ENCODE data around the gene SDK1. TPM values are rescaled to one million over a fixed set of nuclear protein-coding genes. Genes with fewer than 3 reads are reported as not detected.

Gene SDK1
- total and polyA plus RNA-seq, 2 experiments from 2014 or later = 2.1 to 10.0 TPM

DNA sequence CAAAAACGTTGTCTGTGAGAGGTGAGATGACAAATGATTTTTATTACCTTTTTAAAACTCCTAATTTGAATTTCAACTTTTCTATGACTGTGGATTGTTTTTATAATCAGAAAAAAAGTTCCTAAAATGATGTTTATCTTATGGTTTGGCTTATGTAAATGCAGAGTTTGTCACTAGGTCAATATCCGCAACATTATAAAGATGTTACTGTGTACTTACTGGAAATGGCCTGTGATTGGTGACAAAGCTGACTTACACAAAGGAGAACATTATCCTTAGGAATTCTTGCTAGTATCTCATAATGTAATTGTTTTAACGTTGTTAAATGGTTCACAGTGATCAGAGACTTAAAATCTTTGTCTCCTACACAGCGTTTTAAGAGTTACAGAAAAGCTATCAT lies 79.0 kb downstream of the SDK1 start (continued):
- TF ChIP-seq REST (IDR thresholded peaks at IDR 0.05; ENCODE audit: unreplicated experiment) (no peak), CTCF (conservative IDR thresholded peaks at IDR 0.05; ENCODE audit: low read depth in 2 of 2) (no peak), CREB1 (CRISPR knock-in tag; IDR thresholded peaks at IDR 0.05; ENCODE audit: low read depth) (no peak), EZH2phosphoT487 (IDR thresholded peaks at IDR 0.05; ENCODE audit: unreplicated experiment) (no peak), POLR2AphosphoS5 (IDR thresholded peaks at IDR 0.05; ENCODE audit: low read depth) (no peak), JUNB (IDR thresholded peaks at IDR 0.05; ENCODE audit: unreplicated experiment) (no peak), ZNF331 (CRISPR knock-in tag; IDR thresholded peaks at IDR 0.05; ENCODE audit: low read depth) (no peak), ETS1 (IDR thresholded peaks at IDR 0.05) (no peak), ZNF114 (CRISPR knock-in tag; IDR thresholded peaks at IDR 0.05) (no peak), EZH2 (IDR thresholded peaks at IDR 0.05; ENCODE audit: low read depth, unreplicated experiment) (no peak), STAT1 (IDR thresholded peaks at IDR 0.05; ENCODE audit: unreplicated experiment) (no peak)

- Histone ChIP-seq H2AFZ (peak overlapping the region; percentile 23; the same call in 1 of the 2 replicates), H4K20me1 (replicated peaks; ENCODE audit: insufficient read depth) (no peaks in the 10 kb centered on the region), H3K36me3 (ENCODE audit: insufficient read depth) (no peaks in the 10 kb centered on the region), H3K27me3 (ENCODE audit: insufficient read depth) (no peaks in the 10 kb centered on the region), H3K79me2 (replicated peaks; ENCODE audit: insufficient read depth) (no peaks in the 10 kb centered on the region), H3K4me2 (peak overlapping the region; percentile 62), H3K4me3 (peak overlapping the region; percentile 22; the same call in 1 of the 2 replicates), H3K9me2 (ENCODE audit: insufficient read depth) (no peaks in the 10 kb centered on the region), H3K27ac (ENCODE audit: low read depth) (no peak overlapping the region), H3F3A (replicated peaks; ENCODE audit: low read depth) (no peaks in the 10 kb centered on the region), H3K4me1 (ENCODE audit: insufficient read depth) (peaks cover 17% of the 10 kb centered on the region; the same call in 1 of the 2 replicates)
- ATAC-seq (peak; percentile 72), DNase-seq (ENCODE audit: low spot score) (peak; percentile 33)
- peak overlapping the region; percentile 82 for H3K27ac Mint-ChIP-seq
- peaks cover 3% of the 10 kb centered on the region for H3K27me3 Mint-ChIP-seq (ENCODE audit: insufficient read depth, low read depth, poor library complexity)
- H3K4me3 Mint-ChIP-seq = peak overlapping the region; percentile 13; the same call in 2 of the 3 replicates
- H3K4me1 Mint-ChIP-seq = peaks cover 36% of the 10 kb centered on the region
- no peaks in the 10 kb centered on the region for H3K36me3 Mint-ChIP-seq (ENCODE audit: low read depth)
- H3K9me3 Mint-ChIP-seq = no peaks in the 10 kb centered on the region
- TF ChIP-seq ZNF331 (CRISPR knock-in tag; IDR thresholded peaks at IDR 0.05; ENCODE audit: low read depth) (no peak), STAT1 (IDR thresholded peaks at IDR 0.05; ENCODE audit: unreplicated experiment) (no peak), ETS1 (IDR thresholded peaks at IDR 0.05) (no peak), NANOG (IDR thresholded peaks at IDR 0.05; ENCODE audit: borderline replicate concordance) (no peak), EZH2phosphoT487 (IDR thresholded peaks at IDR 0.05; ENCODE audit: unreplicated experiment) (no peak), CTCF (conservative IDR thresholded peaks at IDR 0.05; ENCODE audit: low read depth in 2 of 2) (no peak), JUNB (IDR thresholded peaks at IDR 0.05; ENCODE audit: unreplicated experiment) (no peak), ZNF114 (CRISPR knock-in tag; IDR thresholded peaks at IDR 0.05) (no peak)
Observed at GRCh38 chr7:3380886-3381685, 80.0 kb downstream of the SDK1 start.

All from GM23338 (cell line).